PC-9 (cell line): ENCODE measurements around the gene PANX2. TPM values are rescaled to one million over a fixed set of nuclear protein-coding genes. Genes with fewer than 3 reads are reported as not detected.
A peak's percentile ranks its signal among the peaks of the same experiment; 100 is the strongest.

Source experiments
- BruUV-seq: library from RNA; stranded (reverse); fragments of 400-500 nt; replicated peaks from 2 replicates; lab custom pipeline; 2021; lab: Mats Ljungman, UMichigan
- CTCF ChIA-PET: fragments of 300-600 bp; sonication (Branson Sonifier 250); formaldehyde crosslinking; loops from one replicate; lab custom pipeline; 2022; ENCODE audit warnings: antibody characterized with exemption; lab: Charles Lee
- POLR2A ChIA-PET: fragments of 300-600 bp; sonication (Branson Sonifier 250); formaldehyde crosslinking; loops from one replicate; lab custom pipeline; 2022; ENCODE audit warnings: antibody characterized with exemption; ENCODE audit not compliant: unreplicated experiment; lab: Charles Lee
- DNase-seq, 2 experiments: peaks; one replicate each; pipeline versions ENCODE4 v3.0.0 to v3.0.0-alpha.2; 2015 to 2022; ENCODE audit warnings: mixed read lengths in 1 of 2
- H2AFZ ChIP-seq: fragments of 200-600 bp; sonication (generic); 2 replicates; pipeline ENCODE4 v1.8.1; 2017; ENCODE audit warnings: antibody characterized with exemption
- H3F3A ChIP-seq: fragments of 200-600 bp; sonication (generic); 2 replicates; pipeline ENCODE4 v1.8.1; 2017; ENCODE audit warnings: antibody characterized with exemption, mild to moderate bottlenecking, low read depth; ENCODE audit not compliant: insufficient read depth
- H3K27ac ChIP-seq: fragments of 200-600 bp; sonication (generic); 2 replicates; pipeline ENCODE4 v1.6.1; 2016; ENCODE audit warnings: mixed run types
- H3K27me3 ChIP-seq: fragments of 200-600 bp; sonication (generic); 2 replicates; pipeline ENCODE4 v1.6.1; 2016; ENCODE audit warnings: low read depth, mixed run types; ENCODE audit not compliant: insufficient read depth
- H3K36me3 ChIP-seq: fragments of 200-600 bp; sonication (generic); 2 replicates; pipeline ENCODE4 v1.6.1; 2016; ENCODE audit warnings: low read depth, mixed run types
- H3K4me1 ChIP-seq: fragments of 200-600 bp; sonication (generic); replicated peaks from 2 replicates; pipeline ENCODE4 v1.6.1; 2016; ENCODE audit warnings: mixed run types; ENCODE audit not compliant: insufficient read depth
- H3K4me2 ChIP-seq: fragments of 200-600 bp; sonication (generic); 2 replicates; pipeline ENCODE4 v1.6.1; 2017; ENCODE audit warnings: mixed run types
- H3K4me3 ChIP-seq: fragments of 200-600 bp; sonication (generic); 2 replicates; pipeline ENCODE4 v1.6.1; 2016; ENCODE audit warnings: mixed run types
- H3K79me2 ChIP-seq: fragments of 200-600 bp; sonication (generic); 2 replicates; pipeline ENCODE4 v1.6.1; 2017; ENCODE audit warnings: low read depth, mixed run types
- H3K9me2 ChIP-seq: fragments of 200-600 bp; sonication (generic); 2 replicates; pipeline ENCODE4 v1.8.1; 2017; ENCODE audit warnings: mild to moderate bottlenecking; ENCODE audit not compliant: insufficient read depth
- H3K9me3 ChIP-seq: fragments of 200-600 bp; sonication (generic); 2 replicates; pipeline ENCODE4 v1.8.1; 2016; ENCODE audit warnings: low read depth; ENCODE audit not compliant: insufficient read depth
- H4K20me1 ChIP-seq: fragments of 200-600 bp; sonication (generic); 2 replicates; pipeline ENCODE4 v1.8.1; 2017; ENCODE audit not compliant: insufficient read depth
- EZH2 ChIP-seq: fragments of 200-600 bp; sonication (generic); IDR thresholded peaks from 2 replicates; pipeline ENCODE4 v1.8.0; 2017; ENCODE audit warnings: antibody characterized with exemption, low read depth
- intact Hi-C: fragments of 100-400 bp; cut with micrococcal nuclease; formaldehyde crosslinking; loops from one replicate; pipeline ENCODE4 v1.10.0; 2022; ENCODE audit not compliant: unreplicated experiment
- total RNA-seq: library from RNA; stranded (reverse); gene quantifications from 2 replicates; pipeline ENCODE4 v1.2.3, GENCODE V29; 2021
- TF ChIP-seq, protein P1 (sequence below): fragments of 200-600 bp; sonication (generic); conservative IDR thresholded peaks from 2 replicates; pipeline ENCODE4 v1.6.1; 2017; ENCODE audit warnings: mixed run types, antibody characterized with exemption, mild to moderate bottlenecking, moderate library complexity

The PANX2 gene
- total RNA-seq, 1 experiment from 2014 or later = 51.7 TPM

DNA sequence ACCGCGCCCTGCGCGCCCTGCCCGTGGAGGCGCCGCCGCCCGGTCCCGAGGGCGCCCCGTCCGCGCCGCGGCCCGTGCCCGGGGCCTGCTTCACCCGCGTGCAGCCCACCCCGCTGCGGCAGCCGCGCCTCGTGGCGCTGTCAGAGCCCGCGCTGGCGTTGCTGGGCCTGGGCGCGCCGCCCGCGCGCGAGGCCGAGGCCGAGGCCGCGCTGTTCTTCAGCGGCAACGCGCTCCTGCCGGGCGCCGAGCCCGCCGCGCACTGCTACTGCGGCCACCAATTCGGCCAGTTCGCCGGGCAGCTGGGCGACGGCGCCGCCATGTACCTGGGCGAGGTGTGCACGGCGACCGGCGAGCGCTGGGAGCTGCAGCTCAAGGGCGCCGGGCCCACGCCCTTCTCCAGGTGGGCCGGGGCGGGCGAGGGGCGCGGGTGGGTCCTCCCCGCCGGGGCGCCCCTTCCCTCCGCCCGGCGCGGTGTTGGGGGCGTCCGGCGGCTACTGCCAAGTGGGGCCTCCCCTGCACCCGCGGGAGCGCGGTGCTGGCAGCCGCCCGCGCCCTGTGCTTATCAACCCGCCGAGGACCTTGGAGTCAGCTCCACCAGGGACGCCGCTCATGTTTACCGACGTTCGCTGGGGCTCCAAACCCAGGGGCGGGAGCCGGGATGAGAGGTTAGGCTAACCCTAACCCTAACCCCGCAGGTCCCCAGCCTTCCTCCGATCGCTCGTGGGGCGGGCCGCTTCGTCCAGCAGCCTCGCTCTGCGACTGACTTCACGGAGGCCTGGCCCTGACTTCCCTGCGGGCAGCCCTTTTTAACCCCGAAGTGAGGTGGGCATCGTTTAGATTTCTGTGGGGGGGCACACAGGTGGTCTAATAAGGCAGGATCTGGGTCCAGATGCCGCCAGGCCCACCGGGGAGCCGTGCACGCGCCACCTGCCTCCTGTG, 30.9 kb downstream of the PANX2 start:
- Histone ChIP-seq H3K4me2 (peak overlapping the region; percentile 97), H3K79me2 (peaks cover 28% of the 10 kb centered on the region), H3K27me3 (no peaks in the 10 kb centered on the region), H2AFZ (peak overlapping the region; percentile 73), H3K9me2 (no peaks in the 10 kb centered on the region), H3K36me3 (peaks cover 28% of the 10 kb centered on the region), H3F3A (peaks cover 41% of the 10 kb centered on the region; the same call in 1 of the 2 replicates), H3K9me3 (no peaks in the 10 kb centered on the region), H3K4me1 (peaks cover 12% of the 10 kb centered on the region), H3K4me3 (peak overlapping the region; percentile 89), H3K27ac (no peak overlapping the region), H4K20me1 (peaks cover 25% of the 10 kb centered on the region)
- no TSS peak for BruUV-seq
- ChIA-PET CTCF (interaction anchor here (0.5 to 0.7 kb wide), 2 partner anchors 52 to 197 kb away, joined by 3 to 6 read pairs; no protein-coding TSS in a partner anchor), POLR2A (no interaction called here)
- no peak for TF ChIP-seq EZH2
- TF ChIP-seq, protein P1, sequence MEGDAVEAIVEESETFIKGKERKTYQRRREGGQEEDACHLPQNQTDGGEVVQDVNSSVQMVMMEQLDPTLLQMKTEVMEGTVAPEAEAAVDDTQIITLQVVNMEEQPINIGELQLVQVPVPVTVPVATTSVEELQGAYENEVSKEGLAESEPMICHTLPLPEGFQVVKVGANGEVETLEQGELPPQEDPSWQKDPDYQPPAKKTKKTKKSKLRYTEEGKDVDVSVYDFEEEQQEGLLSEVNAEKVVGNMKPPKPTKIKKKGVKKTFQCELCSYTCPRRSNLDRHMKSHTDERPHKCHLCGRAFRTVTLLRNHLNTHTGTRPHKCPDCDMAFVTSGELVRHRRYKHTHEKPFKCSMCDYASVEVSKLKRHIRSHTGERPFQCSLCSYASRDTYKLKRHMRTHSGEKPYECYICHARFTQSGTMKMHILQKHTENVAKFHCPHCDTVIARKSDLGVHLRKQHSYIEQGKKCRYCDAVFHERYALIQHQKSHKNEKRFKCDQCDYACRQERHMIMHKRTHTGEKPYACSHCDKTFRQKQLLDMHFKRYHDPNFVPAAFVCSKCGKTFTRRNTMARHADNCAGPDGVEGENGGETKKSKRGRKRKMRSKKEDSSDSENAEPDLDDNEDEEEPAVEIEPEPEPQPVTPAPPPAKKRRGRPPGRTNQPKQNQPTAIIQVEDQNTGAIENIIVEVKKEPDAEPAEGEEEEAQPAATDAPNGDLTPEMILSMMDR = no peak
- intact Hi-C loops = loop anchor here (2.0 to 5.0 kb wide), 2 partner anchors 53 to 274 kb away; no protein-coding TSS in a partner anchor
- DNase-seq = no peak

DNA sequence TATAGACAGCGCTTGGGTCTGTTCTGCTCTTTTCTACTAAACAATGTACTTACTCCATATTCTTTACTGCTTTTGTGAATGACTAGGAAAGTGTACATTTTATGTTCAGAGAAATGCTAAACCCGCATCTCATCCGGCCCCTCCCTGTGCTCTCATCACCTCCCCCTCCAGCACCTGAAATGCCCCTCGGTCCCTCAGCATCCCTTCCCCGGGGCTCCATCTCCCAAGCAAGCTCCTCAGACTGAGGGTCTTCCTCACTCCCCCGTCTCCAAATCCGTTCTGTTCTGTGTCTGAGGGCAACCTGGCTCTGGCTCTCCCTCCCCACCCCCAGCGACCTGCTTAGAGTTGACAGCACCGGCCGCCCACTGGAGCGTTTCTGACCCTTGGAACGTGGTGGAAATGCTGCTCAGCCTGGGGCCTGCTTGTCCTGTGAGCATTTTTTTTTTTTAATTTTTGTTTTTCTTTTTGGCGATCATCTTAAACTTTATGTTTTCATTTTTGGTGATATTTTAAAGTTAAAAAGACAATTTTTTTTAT, 31.7 kb downstream of the PANX2 start:
- CTCF ChIA-PET = interaction anchor here (0.5 to 0.7 kb wide), 2 partner anchors 198 to 215 kb away, joined by 6 read pairs; no protein-coding TSS in a partner anchor
- Histone ChIP-seq H3K9me3 (no peaks in the 10 kb centered on the region), H3K79me2 (peaks cover 28% of the 10 kb centered on the region), H3K36me3 (peaks cover 28% of the 10 kb centered on the region), H2AFZ (no peak overlapping the region), H3K4me3 (peak overlapping the region; percentile 89), H3K9me2 (no peaks in the 10 kb centered on the region), H4K20me1 (peaks cover 24% of the 10 kb centered on the region), H3F3A (peaks cover 41% of the 10 kb centered on the region; the same call in 1 of the 2 replicates), H3K27me3 (no peaks in the 10 kb centered on the region), H3K27ac (no peak overlapping the region), H3K4me2 (peak overlapping the region; percentile 97), H3K4me1 (peaks cover 12% of the 10 kb centered on the region)
- POLR2A ChIA-PET = no interaction called here
- DNase-seq = no peak
- intact Hi-C loops = loop anchor here (5.0 kb wide), 1 partner anchor 275 kb away; no protein-coding TSS in a partner anchor
- TSS peak; percentile 29 for BruUV-seq
- TF ChIP-seq, protein P1 = no peak
- TF ChIP-seq EZH2 = no peak

DNA sequence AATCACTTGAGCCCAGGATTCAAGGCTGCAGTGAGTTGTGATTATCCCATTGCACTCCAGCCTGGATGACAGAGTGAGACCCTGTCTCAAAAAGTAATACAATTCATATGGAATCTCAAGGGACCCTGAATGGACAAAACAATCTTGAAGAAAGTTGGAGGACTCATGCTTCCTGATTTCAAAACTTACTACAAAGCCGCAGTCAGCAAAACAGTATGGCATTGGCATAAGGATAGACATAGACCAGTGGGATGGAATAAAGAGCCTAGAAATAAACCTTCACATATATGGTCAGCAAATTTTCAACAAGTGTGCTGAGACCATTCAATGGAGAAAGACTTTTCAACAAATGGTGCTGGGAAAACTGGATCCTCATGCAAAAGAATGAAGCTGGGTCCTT, 32.8 kb downstream of the PANX2 start:
- intact Hi-C loops = loop anchor here (5.0 kb wide), 1 partner anchor 276 kb away; no protein-coding TSS in a partner anchor
- Histone ChIP-seq H3K4me1 (peaks cover 12% of the 10 kb centered on the region), H3K36me3 (peaks cover 21% of the 10 kb centered on the region), H3K4me3 (no peak overlapping the region), H3K79me2 (peaks cover 28% of the 10 kb centered on the region), H2AFZ (no peak overlapping the region), H3K4me2 (no peak overlapping the region), H3F3A (peaks cover 46% of the 10 kb centered on the region; the same call in 1 of the 2 replicates), H4K20me1 (peaks cover 35% of the 10 kb centered on the region), H3K27ac (no peak overlapping the region), H3K27me3 (no peaks in the 10 kb centered on the region), H3K9me3 (no peaks in the 10 kb centered on the region), H3K9me2 (no peaks in the 10 kb centered on the region)
- POLR2A ChIA-PET = no interaction called here
- TF ChIP-seq, protein P1 = no peak
- no peak for TF ChIP-seq EZH2
- no TSS peak for BruUV-seq
- CTCF ChIA-PET = no interaction called here
- DNase-seq = no peak
